ENCODE results near the gene TNIK. TPM values are rescaled to one million over a fixed set of nuclear protein-coding genes. Genes with fewer than 3 reads are reported as not detected.

TNIK gene
- total and polyA plus RNA-seq, 2 donors from 2014 or later = 3.6 to 48.9 TPM

GRCh38 chr3:171488479-171488878 is 28.3 kb upstream of the TNIK start:
- FAIRE-seq = no peak
- no peak overlapping the region for H3K27ac ChIP-seq (ENCODE audit: low read depth in 2 of 2, low read length in 2 of 2)

GRCh38 chr3:171487382-171487781 is 27.2 kb upstream of the TNIK start:
- no peaks in the 10 kb centered on the region for H3K36me3 ChIP-seq (ENCODE audit: control insufficient read depth in 2 of 3, insufficient read depth in 3 of 3, low read length in 3 of 3)
- H3K27ac ChIP-seq (ENCODE audit: low read depth in 2 of 2, low read length in 2 of 2) = no peak overlapping the region
- no peaks in the 10 kb centered on the region for H3K4me1 ChIP-seq (ENCODE audit: control insufficient read depth in 2 of 3, insufficient read depth in 2 of 3, low read depth in 1 of 3, low read length in 3 of 3)
- no peak for DNase-seq
- H3K9me3 ChIP-seq (ENCODE audit: control insufficient read depth in 2 of 3, insufficient read depth in 1 of 3, low read length in 3 of 3) = no peaks in the 10 kb centered on the region
- intact Hi-C loops (cut with DNase I) = no loop called here
- H3K9ac ChIP-seq (ENCODE audit: low read length in 3 of 3) = no peak overlapping the region
- H3K27me3 ChIP-seq (ENCODE audit: control insufficient read depth, insufficient read depth, low read length) = no peaks in the 10 kb centered on the region
- FAIRE-seq = no peak
- no peak overlapping the region for H3K4me3 ChIP-seq (ENCODE audit: low read length in 3 of 3)
- no peak for TF ChIP-seq CTCF (IDR thresholded peaks at IDR 0.05; ENCODE audit: borderline replicate concordance, extremely low read depth, insufficient read depth)

More at GRCh38 chr3:171488479-171488878, 28.3 kb upstream of the TNIK start:
- Histone ChIP-seq H3K27me3 (ENCODE audit: control insufficient read depth, insufficient read depth, low read length) (no peaks in the 10 kb centered on the region), H3K36me3 (ENCODE audit: control insufficient read depth in 2 of 3, insufficient read depth in 3 of 3, low read length in 3 of 3) (no peaks in the 10 kb centered on the region), H3K9me3 (ENCODE audit: control insufficient read depth in 2 of 3, insufficient read depth in 1 of 3, low read length in 3 of 3) (no peaks in the 10 kb centered on the region), H3K9ac (ENCODE audit: low read length in 3 of 3) (no peak overlapping the region), H3K4me1 (ENCODE audit: control insufficient read depth in 2 of 3, insufficient read depth in 2 of 3, low read depth in 1 of 3, low read length in 3 of 3) (no peaks in the 10 kb centered on the region), H3K4me3 (ENCODE audit: low read length in 3 of 3) (no peak overlapping the region)
- TF ChIP-seq CTCF (IDR thresholded peaks at IDR 0.05; ENCODE audit: borderline replicate concordance, extremely low read depth, insufficient read depth) = no peak
- DNase-seq = no peak
- intact Hi-C loops (cut with DNase I) = no loop called here

GRCh38 chr3:171485338-171485737 is 25.1 kb upstream of the TNIK start:
- no peaks in the 10 kb centered on the region for H3K4me1 ChIP-seq (ENCODE audit: control insufficient read depth in 2 of 3, insufficient read depth in 2 of 3, low read depth in 1 of 3, low read length in 3 of 3)
- intact Hi-C loops (cut with DNase I) = no loop called here
- DNase-seq (no peak), FAIRE-seq (no peak)
- no peaks in the 10 kb centered on the region for H3K9me3 ChIP-seq (ENCODE audit: control insufficient read depth in 2 of 3, insufficient read depth in 1 of 3, low read length in 3 of 3)
- TF ChIP-seq CTCF (IDR thresholded peaks at IDR 0.05; ENCODE audit: borderline replicate concordance, extremely low read depth, insufficient read depth) = no peak
- H3K27ac ChIP-seq (ENCODE audit: low read depth in 2 of 2, low read length in 2 of 2) = no peak overlapping the region
- no peak overlapping the region for H3K9ac ChIP-seq (ENCODE audit: low read length in 3 of 3)
- H3K4me3 ChIP-seq (ENCODE audit: low read length in 3 of 3) = no peak overlapping the region
- H3K27me3 ChIP-seq (ENCODE audit: control insufficient read depth, insufficient read depth, low read length) = no peaks in the 10 kb centered on the region
- H3K36me3 ChIP-seq (ENCODE audit: control insufficient read depth in 2 of 3, insufficient read depth in 3 of 3, low read length in 3 of 3) = no peaks in the 10 kb centered on the region

GRCh38 chr3:171481011-171481410 is 20.8 kb upstream of the TNIK start:
- intact Hi-C loops (cut with DNase I) = no loop called here
- H3K9ac ChIP-seq (ENCODE audit: low read length in 3 of 3) = no peak overlapping the region
- DNase-seq (no peak), FAIRE-seq (no peak)
- no peak overlapping the region for H3K4me3 ChIP-seq (ENCODE audit: low read length in 3 of 3)
- no peaks in the 10 kb centered on the region for H3K9me3 ChIP-seq (ENCODE audit: control insufficient read depth in 2 of 3, insufficient read depth in 1 of 3, low read length in 3 of 3)
- H3K27ac ChIP-seq (ENCODE audit: low read depth in 2 of 2, low read length in 2 of 2) = no peak overlapping the region
- no peaks in the 10 kb centered on the region for H3K36me3 ChIP-seq (ENCODE audit: control insufficient read depth in 2 of 3, insufficient read depth in 3 of 3, low read length in 3 of 3)
- H3K4me1 ChIP-seq (ENCODE audit: control insufficient read depth in 2 of 3, insufficient read depth in 2 of 3, low read depth in 1 of 3, low read length in 3 of 3) = no peaks in the 10 kb centered on the region
- no peak for TF ChIP-seq CTCF (IDR thresholded peaks at IDR 0.05; ENCODE audit: borderline replicate concordance, extremely low read depth, insufficient read depth)
- no peaks in the 10 kb centered on the region for H3K27me3 ChIP-seq (ENCODE audit: control insufficient read depth, insufficient read depth, low read length)

Measured in kidney (tissue), 14 donors.